Adrenal gland (tissue), 12 donors: ENCODE results near the gene ACTN1. TPM values are rescaled to one million over a fixed set of nuclear protein-coding genes. Genes with fewer than 3 reads are reported as not detected.
A peak's percentile ranks its signal among the peaks of the same experiment; 100 is the strongest.

Experiments used
- DNase-seq, 7 donors: peaks; one replicate each; pipeline ENCODE4 v3.0.0-alpha.2; 2019 to 2020
- H3K27ac ChIP-seq, 5 donors: fragments of 200-600 bp; sonication (generic) in 4 of 5; 1 replicate in 3 of 5; 2 replicates in 2 of 5; pipeline versions ENCODE4 v1.5.1 to v1.8.0; 2016 to 2020; ENCODE audit warnings: mild to moderate bottlenecking in 1 of 5
- H3K27me3 ChIP-seq: fragments of 200-600 bp; 2 replicates; pipeline ENCODE4 v1.8.0; 2021
- H3K36me3 ChIP-seq, 2 donors: fragments of 200-600 bp; replicated peaks in 1 of 2; 1 replicate in 1 of 2; 2 replicates in 1 of 2; pipeline versions ENCODE4 v1.5.1 to v1.8.0; 2018 to 2022
- H3K4me1 ChIP-seq, 2 donors: fragments of 200-600 bp; replicated peaks in 1 of 2; 1 replicate in 1 of 2; 2 replicates in 1 of 2; pipeline versions ENCODE4 v1.5.1 to v1.8.0; 2018 to 2021
- H3K4me3 ChIP-seq, 4 donors: fragments of 200-600 bp; sonication (generic) in 3 of 4; one replicate each; pipeline ENCODE4 v1.5.1; 2016 to 2018
- H3K9me3 ChIP-seq, 3 donors: fragments of 200-600 bp; sonication (generic) in 1 of 3; replicated peaks in 1 of 3; 1 replicate in 2 of 3; 2 replicates in 1 of 3; pipeline versions ENCODE4 v1.5.1 to v1.8.0; 2016 to 2021
- CTCF ChIP-seq, 6 experiments: fragments of 450-650 bp in 4 of 6; fragments of 200-600 bp in 2 of 6; sonication (generic) in 1 of 6; IDR thresholded peaks; 1 replicate in 5 of 6; 2 replicates in 1 of 6; pipeline versions ENCODE4 v1.5.1 to v1.8.0; 2016 to 2021; ENCODE audit warnings: antibody characterized with exemption in 6 of 6, mild to moderate bottlenecking in 2 of 6, moderate library complexity in 1 of 6
- POLR2A ChIP-seq, 2 donors: fragments of 450-650 bp; IDR thresholded peaks; one replicate each; pipeline ENCODE4 v1.6.1; 2017; ENCODE audit warnings: antibody characterized with exemption in 2 of 2, mild to moderate bottlenecking in 2 of 2, moderate library complexity in 1 of 2
- WGBS, 4 donors: extraction: QIAGEN DNeasy Blood & Tissue Kit in 2 of 4; methylation state at CpG; one replicate each; pipeline versions ENCODE4 v1.1.5 to v1.1.7; 2013 to 2017; 5-methylcytosine and 5-hydroxymethylcytosine counted together
- intact Hi-C, 2 donors: fragments of 100-400 bp; cut with DNase I; formaldehyde crosslinking; loops; one replicate each; pipeline versions ENCODE4 v1.14.1 to v1.15.0; 2022 to 2023
- polyA plus RNA-seq, 3 donors: library from polyadenylated mRNA; stranded (reverse); fragments of 200-250 nt in 2 of 3; fragments of 350-450 nt in 1 of 3; fragmentation: Illumina TruSeq in 1 of 3; extraction: RNeasy Lipid Tissue Mini Kit (QIAGEN cat#74804) in 1 of 3; gene quantifications; one replicate each; pipeline ENCODE4 v1.2.3, GENCODE V29; 2013 to 2014
- total RNA-seq, 9 donors: library from RNA; depleted of rRNA in 4 of 9; stranded (reverse); fragments of >200 nt in 4 of 9; fragments of 120-200 nt in 1 of 9; fragmentation: NEBNext Ultra II Directional in 1 of 9; extraction: Animal tissue kit (Norgen Biotek cat#: 25700) in 1 of 9; gene quantifications; one replicate each; pipeline versions ENCODE4 v1.1.0 to v1.2.4, GENCODE V29; 2013 to 2023
- donor health status: healthy with polysubstance abuse.
- donor health status: Bipolar disorder and iron deficiency.
- donor health status: DM: yes; HTN: yes; CAD: no.
- donor health status: DM: no; HTN: no; CAD: no.
- donor health status: DM: no; HTN: no; CAD: no.
- donor health status: DM: yes; HTN: yes; CAD: no.

ACTN1 gene
- total and polyA plus RNA-seq, 12 donors, result 11.6 to 180 (median 74.3) TPM

- H3K9me3 ChIP-seq, result no peaks in the 10 kb centered on the region
- H3K27ac ChIP-seq, result peak overlapping the region in 2 of 5 donors; percentile 62 to 81
- WGBS, 4 donors, result 55 to 79% (median 76%) methylated on average over 2 of the region's 2 CpGs
- no peak overlapping the region for H3K4me3 ChIP-seq
- no peak for DNase-seq
- TF ChIP-seq POLR2A (IDR thresholded peaks at IDR 0.05), result no peak
- TF ChIP-seq CTCF (IDR thresholded peaks at IDR 0.05), result no peak
- H3K36me3 ChIP-seq, result no peaks in the 10 kb centered on the region
- no peaks in the 10 kb centered on the region for H3K27me3 ChIP-seq
- intact Hi-C loops, result no loop called here
- H3K4me1 ChIP-seq, result peaks cover 3 to 59% of the 10 kb centered on the region in 2 donors
These were observed 42.1 kb downstream of the ACTN1 start for GRCh38 chr14:68936980-68937379.

GRCh38 chr14:68936476-68936875 lies 42.6 kb downstream of the ACTN1 start:
- Histone ChIP-seq H3K36me3 (no peaks in the 10 kb centered on the region), H3K27ac (peak overlapping the region in 2 of 5 donors; percentile 62 to 81), H3K9me3 (no peaks in the 10 kb centered on the region), H3K27me3 (no peaks in the 10 kb centered on the region), H3K4me3 (no peak overlapping the region), H3K4me1 (peaks cover 3 to 56% of the 10 kb centered on the region in 2 donors)
- 82 to 88% (median 83%) methylated on average over 8 of the region's 8 CpGs for WGBS, 4 donors
- intact Hi-C loops, result no loop called here
- TF ChIP-seq POLR2A (IDR thresholded peaks at IDR 0.05) (no peak), CTCF (IDR thresholded peaks at IDR 0.05) (no peak)
- DNase-seq, result no peak

- H3K27me3 ChIP-seq, result no peaks in the 10 kb centered on the region
- H3K9me3 ChIP-seq, result no peaks in the 10 kb centered on the region
- DNase-seq, result peak in 4 of 7 donors; percentile 25 to 70 (median 45)
- no peak for TF ChIP-seq CTCF (IDR thresholded peaks at IDR 0.05)
- no peak for TF ChIP-seq POLR2A (IDR thresholded peaks at IDR 0.05)
- no peaks in the 10 kb centered on the region for H3K36me3 ChIP-seq
- intact Hi-C loops, result no loop called here
- H3K4me1 ChIP-seq, result peaks cover 3 to 55% of the 10 kb centered on the region in 2 donors
- peak overlapping the region in 2 of 5 donors; percentile 62 to 81 for H3K27ac ChIP-seq
- 76 to 91% (median 77%) methylated on average over 3 to 6 of the region's 6 CpGs for WGBS, 4 donors
- H3K4me3 ChIP-seq, result no peak overlapping the region
These were observed 43.3 kb downstream of the ACTN1 start for GRCh38 chr14:68935761-68936214.

GRCh38 chr14:68934066-68934465 lies 45.0 kb downstream of the ACTN1 start:
- WGBS, 4 donors, result 89 to 92% (median 91%) methylated on average over 9 of the region's 9 CpGs
- Histone ChIP-seq H3K4me1 (peaks cover 3 to 44% of the 10 kb centered on the region in 2 donors), H3K9me3 (no peaks in the 10 kb centered on the region), H3K27me3 (no peaks in the 10 kb centered on the region), H3K36me3 (no peaks in the 10 kb centered on the region), H3K27ac (no peak overlapping the region), H3K4me3 (no peak overlapping the region)
- no peak for DNase-seq
- intact Hi-C loops, result no loop called here
- TF ChIP-seq POLR2A (IDR thresholded peaks at IDR 0.05) (no peak), CTCF (IDR thresholded peaks at IDR 0.05) (no peak)
